Breast epithelium (tissue), 4 donors: ENCODE measurements around the gene SARS1. TPM values are rescaled to one million over a fixed set of nuclear protein-coding genes. Genes with fewer than 3 reads are reported as not detected.

ENCODE experiments used
- DNase-seq, 2 donors: peaks; one replicate each; pipeline ENCODE4 v3.0.0-alpha.2; 2019; ENCODE audit warnings: low spot score in 2 of 2
- H3K27ac ChIP-seq, 2 donors: fragments of 200-600 bp; sonication (generic) in 1 of 2; one replicate each; pipeline ENCODE4 v1.5.1; 2016 to 2019; ENCODE audit warnings: mild to moderate bottlenecking in 1 of 2
- H3K27me3 ChIP-seq, 2 donors: fragments of 200-600 bp; sonication (generic) in 1 of 2; one replicate each; pipeline versions ENCODE4 v1.5.1 to v1.6.0; 2017 to 2019; ENCODE audit warnings: control low read depth in 1 of 2, mild to moderate bottlenecking in 1 of 2
- H3K36me3 ChIP-seq: fragments of 200-600 bp; one replicate; pipeline ENCODE4 v1.5.1; 2019
- H3K4me1 ChIP-seq, 2 donors: fragments of 200-600 bp; sonication (generic); one replicate each; pipeline ENCODE4 v1.5.1; 2016 to 2019; ENCODE audit warnings: control low read depth in 1 of 2
- H3K4me3 ChIP-seq, 3 donors: fragments of 200-600 bp; sonication (generic); 1 replicate in 2 of 3; 2 replicates in 1 of 3; pipeline ENCODE4 v1.5.1; 2016 to 2019; ENCODE audit warnings: mild to moderate bottlenecking in 3 of 3, moderate library complexity in 2 of 3
- H3K9me3 ChIP-seq, 2 donors: fragments of 200-600 bp; sonication (generic) in 1 of 2; one replicate each; pipeline ENCODE4 v1.5.1; 2016 to 2019; ENCODE audit warnings: control low read depth in 1 of 2
- POLR2A ChIP-seq: fragments of 450-650 bp; IDR thresholded peaks from one replicate; pipeline ENCODE4 v1.6.1; 2016; ENCODE audit warnings: antibody characterized with exemption, mild to moderate bottlenecking, moderate library complexity
- POLR2AphosphoS5 ChIP-seq, 3 donors: sonication (generic); formaldehyde crosslinking; IDR thresholded peaks; one replicate each; pipeline ENCODE4 v1.6.1; 2017; ENCODE audit warnings: antibody characterized with exemption in 3 of 3
- intact Hi-C: fragments of 100-400 bp; cut with DNase I; formaldehyde crosslinking; loops from one replicate; pipeline ENCODE4 v1.15.1; 2023; ENCODE audit warnings: low total_unique reads
- total RNA-seq, 3 donors: library from RNA; depleted of rRNA; stranded (reverse); fragments of >200 nt; gene quantifications; one replicate each; pipeline ENCODE4 v1.1.0, GENCODE V29; 2016
- TF ChIP-seq, protein P1 (sequence below), 3 donors: fragments of 450-650 bp; IDR thresholded peaks; one replicate each; pipeline ENCODE4 v1.5.1; 2016 to 2017; ENCODE audit warnings: antibody characterized with exemption in 3 of 3, mild to moderate bottlenecking in 3 of 3, moderate library complexity in 3 of 3

Gene SARS1
- total RNA-seq, 3 donors from 2014 or later, result 146 to 172 (median 161) TPM

DNA sequence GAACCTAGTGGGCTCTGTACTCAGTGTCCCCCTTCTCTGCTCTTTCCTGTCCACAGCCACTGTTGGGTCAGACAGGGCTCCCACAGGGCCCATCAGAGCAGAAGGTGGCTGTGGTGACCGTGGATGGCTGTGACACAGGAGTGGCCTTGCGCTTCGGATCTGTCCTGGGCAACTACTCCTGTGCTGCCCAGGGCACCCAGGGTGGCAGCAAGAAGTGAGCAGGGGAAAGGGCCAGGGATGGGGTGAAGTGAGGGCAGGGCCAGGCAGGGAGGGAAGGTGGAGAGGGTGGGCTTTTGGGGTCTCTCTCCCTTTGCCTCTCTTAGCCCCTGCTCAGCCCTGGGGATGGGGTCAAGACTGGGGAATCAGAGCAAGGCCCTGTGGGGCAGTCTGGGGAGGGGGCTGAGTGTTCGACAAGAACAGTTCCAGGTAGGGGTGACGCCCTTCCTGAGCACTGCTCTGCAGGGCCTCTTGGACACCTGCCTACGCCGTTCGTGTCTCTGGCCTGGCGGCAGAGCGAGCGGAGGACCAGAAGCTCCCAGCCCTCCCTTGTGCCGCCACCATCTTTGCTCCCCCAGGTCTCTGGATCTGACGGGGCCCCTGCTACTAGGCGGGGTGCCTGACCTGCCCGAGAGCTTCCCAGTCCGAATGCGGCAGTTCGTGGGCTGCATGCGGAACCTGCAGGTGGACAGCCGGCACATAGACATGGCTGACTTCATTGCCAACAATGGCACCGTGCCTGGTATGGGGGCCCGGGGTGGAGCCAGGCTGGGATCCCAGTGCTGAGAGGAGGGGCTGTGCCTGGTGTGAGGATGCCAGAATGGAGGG, 48.7 kb downstream of the SARS1 start:
- DNase-seq, result no peak
- TF ChIP-seq POLR2A, result no peak
- TF ChIP-seq, protein P1, sequence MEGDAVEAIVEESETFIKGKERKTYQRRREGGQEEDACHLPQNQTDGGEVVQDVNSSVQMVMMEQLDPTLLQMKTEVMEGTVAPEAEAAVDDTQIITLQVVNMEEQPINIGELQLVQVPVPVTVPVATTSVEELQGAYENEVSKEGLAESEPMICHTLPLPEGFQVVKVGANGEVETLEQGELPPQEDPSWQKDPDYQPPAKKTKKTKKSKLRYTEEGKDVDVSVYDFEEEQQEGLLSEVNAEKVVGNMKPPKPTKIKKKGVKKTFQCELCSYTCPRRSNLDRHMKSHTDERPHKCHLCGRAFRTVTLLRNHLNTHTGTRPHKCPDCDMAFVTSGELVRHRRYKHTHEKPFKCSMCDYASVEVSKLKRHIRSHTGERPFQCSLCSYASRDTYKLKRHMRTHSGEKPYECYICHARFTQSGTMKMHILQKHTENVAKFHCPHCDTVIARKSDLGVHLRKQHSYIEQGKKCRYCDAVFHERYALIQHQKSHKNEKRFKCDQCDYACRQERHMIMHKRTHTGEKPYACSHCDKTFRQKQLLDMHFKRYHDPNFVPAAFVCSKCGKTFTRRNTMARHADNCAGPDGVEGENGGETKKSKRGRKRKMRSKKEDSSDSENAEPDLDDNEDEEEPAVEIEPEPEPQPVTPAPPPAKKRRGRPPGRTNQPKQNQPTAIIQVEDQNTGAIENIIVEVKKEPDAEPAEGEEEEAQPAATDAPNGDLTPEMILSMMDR (IDR thresholded peaks at IDR 0.05), result no peak
- TF ChIP-seq POLR2AphosphoS5 (IDR thresholded peaks at IDR 0.05), result no peak
- Histone ChIP-seq H3K27ac (peak overlapping the region; percentile 77 to 83), H3K4me1 (no peaks in the 10 kb centered on the region), H3K9me3 (no peaks in the 10 kb centered on the region), H3K4me3 (no peak overlapping the region), H3K27me3 (no peaks in the 10 kb centered on the region), H3K36me3 (no peaks in the 10 kb centered on the region)
- intact Hi-C loops, result loop anchor here (10.0 kb wide), 1 partner anchor 142 kb away; no protein-coding TSS in a partner anchor

- Histone ChIP-seq H3K4me1 (no peaks in the 10 kb centered on the region), H3K36me3 (no peaks in the 10 kb centered on the region), H3K9me3 (no peaks in the 10 kb centered on the region), H3K4me3 (no peak overlapping the region), H3K27ac (peak overlapping the region; percentile 77 to 83), H3K27me3 (no peaks in the 10 kb centered on the region)
- no peak for DNase-seq
- intact Hi-C loops, result loop anchor here (10.0 kb wide), 1 partner anchor 142 kb away; no protein-coding TSS in a partner anchor
- TF ChIP-seq POLR2AphosphoS5 (IDR thresholded peaks at IDR 0.05) (no peak), POLR2A (no peak)
- TF ChIP-seq, protein P1 (IDR thresholded peaks at IDR 0.05), result no peak
Measured at GRCh38 chr1:109263234-109263596, 49.5 kb downstream of the SARS1 start.

DNA sequence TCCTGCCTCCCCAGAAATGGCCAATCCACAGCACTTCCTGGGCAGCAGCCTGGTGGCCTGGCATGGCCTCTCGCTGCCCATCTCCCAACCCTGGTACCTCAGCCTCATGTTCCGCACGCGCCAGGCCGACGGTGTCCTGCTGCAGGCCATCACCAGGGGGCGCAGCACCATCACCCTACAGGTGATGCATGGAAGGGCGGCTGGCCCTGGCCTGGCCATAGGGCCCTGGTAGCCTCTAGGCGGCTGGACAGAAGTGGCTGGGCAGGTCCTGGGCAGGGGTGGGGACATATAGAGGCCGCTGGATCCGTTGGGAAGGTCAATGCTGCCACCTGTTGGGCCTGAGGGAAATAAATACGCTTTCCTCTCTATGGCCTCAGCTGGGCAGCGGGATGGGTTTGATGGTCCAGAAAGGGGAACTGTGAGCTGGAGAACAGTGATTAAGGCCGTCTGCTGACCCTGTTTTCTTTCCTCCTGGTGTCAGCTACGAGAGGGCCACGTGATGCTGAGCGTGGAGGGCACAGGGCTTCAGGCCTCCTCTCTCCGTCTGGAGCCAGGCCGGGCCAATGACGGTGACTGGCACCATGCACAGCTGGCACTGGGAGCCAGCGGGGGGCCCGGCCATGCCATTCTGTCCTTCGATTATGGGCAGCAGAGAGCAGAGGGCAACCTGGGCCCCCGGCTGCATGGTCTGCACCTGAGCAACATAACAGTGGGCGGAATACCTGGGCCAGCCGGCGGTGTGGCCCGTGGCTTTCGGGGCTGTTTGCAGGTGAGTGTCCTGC, 50.1 kb downstream of the SARS1 start:
- Histone ChIP-seq H3K4me1 (no peaks in the 10 kb centered on the region), H3K27ac (peak overlapping the region; percentile 77 to 83), H3K36me3 (no peaks in the 10 kb centered on the region), H3K27me3 (no peaks in the 10 kb centered on the region), H3K9me3 (no peaks in the 10 kb centered on the region), H3K4me3 (no peak overlapping the region)
- TF ChIP-seq POLR2AphosphoS5 (IDR thresholded peaks at IDR 0.05), result peak; percentile 63 to 81 (median 73)
- no peak for TF ChIP-seq POLR2A
- TF ChIP-seq, protein P1 (IDR thresholded peaks at IDR 0.05), result peak; percentile 100
- peak; percentile 90 to 95 for DNase-seq
- intact Hi-C loops, result loop anchor here (10.0 kb wide), 1 partner anchor 141 kb away; no protein-coding TSS in a partner anchor

GRCh38 chr1:109264379-109264755, 50.6 kb downstream of the SARS1 start:
- Histone ChIP-seq H3K27me3 (no peaks in the 10 kb centered on the region), H3K36me3 (no peaks in the 10 kb centered on the region), H3K4me1 (no peaks in the 10 kb centered on the region), H3K9me3 (no peaks in the 10 kb centered on the region), H3K27ac (peak overlapping the region; percentile 2 to 77), H3K4me3 (no peak overlapping the region)
- intact Hi-C loops, result loop anchor here (10.0 kb wide), 1 partner anchor 140 kb away; no protein-coding TSS in a partner anchor
- TF ChIP-seq, protein P1 (IDR thresholded peaks at IDR 0.05), result no peak
- TF ChIP-seq POLR2A (no peak), POLR2AphosphoS5 (IDR thresholded peaks at IDR 0.05) (no peak)
- no peak for DNase-seq
